Measurements from ENCODE around the gene NRXN2. TPM values are rescaled to one million over a fixed set of nuclear protein-coding genes. Genes with fewer than 3 reads are reported as not detected.

Gene NRXN2
- total RNA-seq, 1 donor from 2014 or later, result 0.72 TPM

- intact Hi-C loops (cut with DNase I), result no loop called here
- H3K4me3 ChIP-seq, result peak within 1 kb of the TSS; percentile 60
- H3K4me1 ChIP-seq, result peaks cover 35% of the 10 kb centered on the region
- ATAC-seq (peak; percentile 64), DNase-seq (peak; percentile 89)
- H3K9me3 ChIP-seq, result no peaks in the 10 kb centered on the region
- no peaks in the 10 kb centered on the region for H3K27me3 ChIP-seq
- TF ChIP-seq CTCF (IDR thresholded peaks at IDR 0.05), result peak; percentile 66
- H3K27ac ChIP-seq, result peak within 1 kb of the TSS; percentile 90
- H3K36me3 ChIP-seq, result no peaks in the 10 kb centered on the region
Observed at GRCh38 chr11:64743591-64744543, 20.9 kb upstream of the NRXN2 start, which contains the start of gene RASGRP2. Gene RASGRP2, minus strand, starts transcription at chr11:64744142. Its CDS starts 1,276 bp downstream, at chr11:64742866.

- peak; percentile 88 for TF ChIP-seq CTCF (IDR thresholded peaks at IDR 0.05)
- Histone ChIP-seq H3K9me3 (no peaks in the 10 kb centered on the region), H3K4me1 (peaks cover 35% of the 10 kb centered on the region), H3K4me3 (peak overlapping the region; percentile 60), H3K27me3 (no peaks in the 10 kb centered on the region), H3K27ac (peak overlapping the region; percentile 82), H3K36me3 (peaks cover 2% of the 10 kb centered on the region)
- ATAC-seq (peak; percentile 79), DNase-seq (peak; percentile 92)
- intact Hi-C loops (cut with DNase I), result no loop called here
Observed at GRCh38 chr11:64742889-64743590, 20.0 kb upstream of the NRXN2 start.

GRCh38 chr11:64742087-64742888 is 19.3 kb upstream of the NRXN2 start:
- peak overlapping the region; percentile 82 for H3K27ac ChIP-seq
- TF ChIP-seq CTCF (IDR thresholded peaks at IDR 0.05), result no peak
- peaks cover 35% of the 10 kb centered on the region for H3K4me1 ChIP-seq
- ATAC-seq (peak; percentile 2), DNase-seq (no peak)
- no peaks in the 10 kb centered on the region for H3K9me3 ChIP-seq
- intact Hi-C loops (cut with DNase I), result no loop called here
- H3K36me3 ChIP-seq, result peaks cover 6% of the 10 kb centered on the region
- no peaks in the 10 kb centered on the region for H3K27me3 ChIP-seq
- peak overlapping the region; percentile 60 for H3K4me3 ChIP-seq

- intact Hi-C loops (cut with DNase I), result no loop called here
- Histone ChIP-seq H3K4me1 (peaks cover 35% of the 10 kb centered on the region), H3K4me3 (peak overlapping the region; percentile 60), H3K27me3 (no peaks in the 10 kb centered on the region), H3K36me3 (peaks cover 6% of the 10 kb centered on the region), H3K27ac (no peak overlapping the region), H3K9me3 (no peaks in the 10 kb centered on the region)
- ATAC-seq (no peak), DNase-seq (no peak)
- TF ChIP-seq CTCF (IDR thresholded peaks at IDR 0.05), result no peak
Observed at GRCh38 chr11:64741375-64742086, 18.5 kb upstream of the NRXN2 start.

- Histone ChIP-seq H3K27me3 (no peaks in the 10 kb centered on the region), H3K9me3 (no peaks in the 10 kb centered on the region), H3K4me3 (no peak overlapping the region), H3K4me1 (peaks cover 26% of the 10 kb centered on the region), H3K27ac (no peak overlapping the region), H3K36me3 (peaks cover 6% of the 10 kb centered on the region)
- no peak for DNase-seq
- ATAC-seq, result no peak
- no peak for TF ChIP-seq CTCF (IDR thresholded peaks at IDR 0.05)
- intact Hi-C loops (cut with DNase I), result no loop called here
Observed at GRCh38 chr11:64739871-64740270, 16.9 kb upstream of the NRXN2 start.
